Kidney (tissue), 14 donors: Measurements from ENCODE around the gene ESR2. TPM values are rescaled to one million over a fixed set of nuclear protein-coding genes. Genes with fewer than 3 reads are reported as not detected.
A peak's percentile ranks its signal among the peaks of the same experiment; 100 is the strongest.

Experiments
- DNase-seq, 5 donors: peaks; one replicate each; pipeline ENCODE4 v3.0.0-alpha.2; 2013 to 2020
- FAIRE-seq: peaks from 2 replicates; lab custom pipeline; 2012; peaks lifted over from hg19 to GRCh38; lab: Jason Lieb, UNC
- H3K27ac ChIP-seq, 2 donors: one replicate each; pipeline ENCODE4 v1.7.0; 2013; ENCODE audit warnings: low read depth in 2 of 2, low read length in 2 of 2, inconsistent platforms in 1 of 2
- H3K27me3 ChIP-seq: one replicate; pipeline ENCODE4 v1.7.1; 2013; ENCODE audit warnings: low read length, inconsistent platforms; ENCODE audit not compliant: control insufficient read depth, insufficient read depth
- H3K36me3 ChIP-seq, 3 donors: one replicate each; pipeline versions ENCODE4 v1.7.0 to v1.7.1; 2013; ENCODE audit warnings: low read length in 3 of 3, control low read depth in 1 of 3, inconsistent platforms in 1 of 3; ENCODE audit not compliant: insufficient read depth in 3 of 3, control insufficient read depth in 2 of 3
- H3K4me1 ChIP-seq, 3 donors: one replicate each; pipeline versions ENCODE4 v1.7.0 to v1.7.1; 2013; ENCODE audit warnings: low read length in 3 of 3, inconsistent platforms in 1 of 3, low read depth in 1 of 3; ENCODE audit not compliant: control insufficient read depth in 2 of 3, insufficient read depth in 2 of 3
- H3K4me3 ChIP-seq, 3 donors: one replicate each; pipeline versions ENCODE4 v1.7.0 to v1.8.1; 2013; ENCODE audit warnings: low read length in 3 of 3, control low read depth in 1 of 3, inconsistent platforms in 1 of 3
- H3K9ac ChIP-seq, 3 donors: one replicate each; pipeline versions ENCODE4 v1.7.0 to v1.7.1; 2013; ENCODE audit warnings: low read length in 3 of 3, control low read depth in 1 of 3, inconsistent platforms in 1 of 3
- H3K9me3 ChIP-seq, 3 donors: one replicate each; pipeline versions ENCODE4 v1.7.0 to v1.7.1; 2013; ENCODE audit warnings: low read length in 3 of 3, control low read depth in 1 of 3, inconsistent platforms in 1 of 3; ENCODE audit not compliant: control insufficient read depth in 2 of 3, insufficient read depth in 1 of 3
- intact Hi-C: fragments of 100-400 bp; cut with DNase I; formaldehyde crosslinking; loops from one replicate; pipeline ENCODE4 v1.11.1; 2022
- polyA plus RNA-seq: library from polyadenylated mRNA; stranded (reverse); fragments of 350-450 nt; fragmentation: Illumina TruSeq; extraction: RNeasy Lipid Tissue Mini Kit (QIAGEN cat#74804); gene quantifications from one replicate; pipeline ENCODE4 v1.2.3, GENCODE V29; 2014; ENCODE audit warnings: low read depth, low replicate concordance; ENCODE audit not compliant: insufficient read depth
- total RNA-seq: library from RNA; stranded (reverse); fragmentation: NEBNext Ultra II Directional; extraction: Animal tissue kit (Norgen Biotek cat#: 25700); gene quantifications from one replicate; pipeline ENCODE4 v1.2.1, GENCODE V29; 2021
- TF ChIP-seq, protein P1 (sequence below): IDR thresholded peaks from 3 replicates; pipeline ENCODE4 v1.5.1; 2012; ENCODE audit warnings: mild to moderate bottlenecking, moderate library complexity, borderline replicate concordance; ENCODE audit not compliant: insufficient read depth; ENCODE audit errors: extremely low read depth
- donor health status: control.
- donor health status: control.
- donor health status: control.
- donor health status: control.
- donor health status: control.
- donor health status: DM: yes; HTN: yes; CAD: no.
- donor health status: Normal renal cell carcinoma (clear cell type).

Gene ESR2
- total and polyA plus RNA-seq, 2 donors from 2014 or later, result 2.5 TPM; not detected in 1

- intact Hi-C loops, result no loop called here
- DNase-seq (no peak), FAIRE-seq (no peak)
- H3K27ac ChIP-seq, result no peak overlapping the region
- no peaks in the 10 kb centered on the region for H3K9me3 ChIP-seq
- TF ChIP-seq, protein P1, sequence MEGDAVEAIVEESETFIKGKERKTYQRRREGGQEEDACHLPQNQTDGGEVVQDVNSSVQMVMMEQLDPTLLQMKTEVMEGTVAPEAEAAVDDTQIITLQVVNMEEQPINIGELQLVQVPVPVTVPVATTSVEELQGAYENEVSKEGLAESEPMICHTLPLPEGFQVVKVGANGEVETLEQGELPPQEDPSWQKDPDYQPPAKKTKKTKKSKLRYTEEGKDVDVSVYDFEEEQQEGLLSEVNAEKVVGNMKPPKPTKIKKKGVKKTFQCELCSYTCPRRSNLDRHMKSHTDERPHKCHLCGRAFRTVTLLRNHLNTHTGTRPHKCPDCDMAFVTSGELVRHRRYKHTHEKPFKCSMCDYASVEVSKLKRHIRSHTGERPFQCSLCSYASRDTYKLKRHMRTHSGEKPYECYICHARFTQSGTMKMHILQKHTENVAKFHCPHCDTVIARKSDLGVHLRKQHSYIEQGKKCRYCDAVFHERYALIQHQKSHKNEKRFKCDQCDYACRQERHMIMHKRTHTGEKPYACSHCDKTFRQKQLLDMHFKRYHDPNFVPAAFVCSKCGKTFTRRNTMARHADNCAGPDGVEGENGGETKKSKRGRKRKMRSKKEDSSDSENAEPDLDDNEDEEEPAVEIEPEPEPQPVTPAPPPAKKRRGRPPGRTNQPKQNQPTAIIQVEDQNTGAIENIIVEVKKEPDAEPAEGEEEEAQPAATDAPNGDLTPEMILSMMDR, result no peak
- no peak overlapping the region for H3K4me3 ChIP-seq
- no peaks in the 10 kb centered on the region for H3K27me3 ChIP-seq
- H3K9ac ChIP-seq, result no peak overlapping the region
- H3K36me3 ChIP-seq, result peaks cover 7 to 41% (median 24%) of the 10 kb centered on the region in 3 donors
- H3K4me1 ChIP-seq, result peaks cover 0 to 8% (median 2%) of the 10 kb centered on the region in 3 donors
These were observed 186.7 kb downstream of the ESR2 start for GRCh38 chr14:64107438-64107837.

DNA sequence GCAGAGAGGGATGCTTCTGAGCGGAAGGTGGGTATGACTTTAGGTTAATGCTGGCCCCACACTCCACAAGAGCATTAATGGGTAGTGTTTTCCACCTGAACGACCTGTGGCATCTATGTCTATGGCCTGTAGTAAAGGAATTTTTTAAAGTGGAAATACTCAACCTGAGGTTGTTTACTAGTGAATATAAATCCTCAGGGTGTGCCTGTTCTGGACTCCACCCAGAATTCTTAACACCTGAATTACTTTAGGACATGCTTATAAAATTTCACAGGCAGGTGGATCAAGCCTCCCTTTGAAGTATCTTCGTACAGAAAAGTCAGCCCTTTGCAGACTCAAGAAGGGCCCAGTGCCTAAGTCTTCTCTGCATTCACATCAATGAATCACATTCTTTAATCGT is 196.1 kb downstream of the ESR2 start:
- Histone ChIP-seq H3K36me3 (peaks cover 2 to 42% (median 17%) of the 10 kb centered on the region in 3 donors), H3K4me1 (peaks cover 0 to 11% (median 8%) of the 10 kb centered on the region in 3 donors), H3K27me3 (no peaks in the 10 kb centered on the region), H3K9ac (no peak overlapping the region), H3K9me3 (no peaks in the 10 kb centered on the region), H3K27ac (no peak overlapping the region), H3K4me3 (no peak overlapping the region)
- intact Hi-C loops, result no loop called here
- TF ChIP-seq, protein P1, result no peak
- FAIRE-seq, result no peak
- no peak for DNase-seq

DNA sequence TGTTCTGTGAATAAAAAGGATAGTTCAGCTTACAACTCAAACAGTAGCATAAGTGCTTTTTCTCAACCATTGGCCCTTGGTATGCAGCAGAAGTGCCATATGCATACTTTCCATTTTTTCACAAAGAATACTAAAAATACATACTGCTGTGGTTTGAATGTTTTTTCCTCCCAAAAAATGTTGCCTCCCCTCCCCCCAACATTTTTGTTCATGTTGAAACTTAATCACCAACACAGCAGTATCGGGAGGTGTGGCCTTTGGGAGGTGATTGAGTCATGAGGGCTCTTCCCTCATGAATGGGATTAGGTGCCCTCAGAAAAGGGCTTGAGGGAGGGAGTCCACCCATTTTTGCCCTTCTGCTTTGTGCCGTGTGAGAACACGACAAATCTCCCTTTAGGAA is 198.6 kb downstream of the ESR2 start:
- intact Hi-C loops, result no loop called here
- Histone ChIP-seq H3K27ac (no peak overlapping the region), H3K4me1 (peaks cover 0 to 28% (median 11%) of the 10 kb centered on the region in 3 donors), H3K27me3 (no peaks in the 10 kb centered on the region), H3K9me3 (no peaks in the 10 kb centered on the region), H3K4me3 (no peak overlapping the region), H3K36me3 (peaks cover 2 to 29% (median 14%) of the 10 kb centered on the region in 3 donors), H3K9ac (no peak overlapping the region)
- no peak for FAIRE-seq
- TF ChIP-seq, protein P1, result no peak
- no peak for DNase-seq

GRCh38 chr14:64092940-64093339 is 201.2 kb downstream of the ESR2 start:
- DNase-seq (peak in 1 of 5 donors; percentile 21), FAIRE-seq (no peak)
- TF ChIP-seq, protein P1, result no peak
- H3K9ac ChIP-seq, result peak overlapping the region in 1 of 3 donors; percentile 32
- peak overlapping the region; percentile 74 to 79 for H3K27ac ChIP-seq
- intact Hi-C loops, result no loop called here
- H3K4me3 ChIP-seq, result peak overlapping the region in 1 of 3 donors; percentile 33
- no peaks in the 10 kb centered on the region for H3K9me3 ChIP-seq
- H3K4me1 ChIP-seq, result peaks cover 0 to 22% (median 5%) of the 10 kb centered on the region in 3 donors
- peaks cover 4 to 24% (median 20%) of the 10 kb centered on the region in 3 donors for H3K36me3 ChIP-seq
- H3K27me3 ChIP-seq, result no peaks in the 10 kb centered on the region
